A673 (cell line): ENCODE measurements around the gene DLK1.

Source experiments
- CTCF ChIP-seq: fragments of 300-800, 200-600 bp; sonication (generic); conservative IDR thresholded peaks from 2 replicates; pipeline ENCODE4 v1.5.1; 2017; ENCODE audit warnings: low read depth, mild to moderate bottlenecking, antibody characterized with exemption, low read length, moderate library complexity, mixed read lengths
- EZH2 ChIP-seq: fragments of 200-600 bp; sonication (generic); IDR thresholded peaks from 2 replicates; pipeline ENCODE4 v1.6.1; 2017; ENCODE audit warnings: borderline replicate concordance, low read depth, mild to moderate bottlenecking, mixed read lengths, antibody characterized with exemption, low read length; ENCODE audit not compliant: poor library complexity, severe bottlenecking

- TF ChIP-seq CTCF, result no peak
- no peak for TF ChIP-seq EZH2
Observed at GRCh38 chr14:100711493-100711892, 15.2 kb upstream of the DLK1 start.
